Fibroblast of lung (primary cell): ENCODE measurements around the gene MGAT5. TPM values are rescaled to one million over a fixed set of nuclear protein-coding genes. Genes with fewer than 3 reads are reported as not detected.

Experiments used
- DNase-seq, 2 donors: peaks; one replicate each; pipeline versions ENCODE4 v3.0.0 to v3.0.0-alpha.2; 2010; ENCODE audit warnings: low read depth in 2 of 2
- H2AFZ ChIP-seq: 2 replicates; pipeline ENCODE4 v1.5.1; 2012; ENCODE audit warnings: low read length, control low read depth, inconsistent platforms
- H3K27ac ChIP-seq: 2 replicates; pipeline ENCODE4 v1.5.1; 2011; ENCODE audit warnings: low read length, control low read depth; ENCODE audit not compliant: insufficient read depth
- H3K27me3 ChIP-seq: 2 replicates; pipeline ENCODE4 v1.5.1; 2011; ENCODE audit warnings: mild to moderate bottlenecking, low read length; ENCODE audit not compliant: control insufficient read depth, insufficient read depth
- H3K36me3 ChIP-seq: 2 replicates; pipeline ENCODE4 v1.5.1; 2011; ENCODE audit warnings: low read length; ENCODE audit not compliant: control insufficient read depth, insufficient read depth
- H3K4me1 ChIP-seq: 2 replicates; pipeline ENCODE4 v1.5.1; 2011; ENCODE audit warnings: low read length; ENCODE audit not compliant: control insufficient read depth, insufficient read depth; ENCODE audit errors: extremely low read depth
- H3K4me2 ChIP-seq: 2 replicates; pipeline ENCODE4 v1.5.1; 2011; ENCODE audit warnings: low read length, control low read depth; ENCODE audit not compliant: insufficient read depth; ENCODE audit errors: extremely low read depth
- H3K4me3 ChIP-seq, 4 experiments: fragments of 200-600 bp in 1 of 4; sonication (generic) in 1 of 4; replicated peaks in 1 of 4; 2 replicates each; pipeline ENCODE4 v1.5.1; 2011 to 2016; ENCODE audit warnings: low read length in 4 of 4, low read depth in 3 of 4, mild to moderate bottlenecking in 3 of 4, control low read depth in 2 of 4, inconsistent platforms in 1 of 4, mixed read lengths in 1 of 4; ENCODE audit not compliant: insufficient read depth in 1 of 4; ENCODE audit errors: control extremely low read depth in 1 of 4
- H3K79me2 ChIP-seq: 2 replicates; pipeline ENCODE4 v1.5.1; 2012; ENCODE audit warnings: mild to moderate bottlenecking, low read length, inconsistent platforms; ENCODE audit not compliant: control insufficient read depth, insufficient read depth
- H3K9ac ChIP-seq: 2 replicates; pipeline ENCODE4 v1.5.1; 2011; ENCODE audit warnings: mild to moderate bottlenecking, low read length, control low read depth; ENCODE audit not compliant: insufficient read depth
- H3K9me3 ChIP-seq: 2 replicates; pipeline ENCODE4 v1.5.1; 2012; ENCODE audit warnings: low read depth, low read length; ENCODE audit not compliant: control insufficient read depth, insufficient read depth
- H4K20me1 ChIP-seq: 2 replicates; pipeline ENCODE4 v1.5.1; 2011; ENCODE audit warnings: low read length; ENCODE audit not compliant: control insufficient read depth, insufficient read depth; ENCODE audit errors: extremely low read depth
- CTCF ChIP-seq, 2 donors: IDR thresholded peaks in 1 of 2; conservative IDR thresholded peaks in 1 of 2; 1 replicate in 1 of 2; 2 replicates in 1 of 2; pipeline ENCODE4 v1.5.1; 2011 to 2012; ENCODE audit warnings: low read length in 2 of 2, control low read depth in 1 of 2, inconsistent platforms in 1 of 2, low read depth in 1 of 2, mild to moderate bottlenecking in 1 of 2
- EZH2 ChIP-seq: IDR thresholded peaks from 2 replicates; pipeline ENCODE4 v1.5.1; 2012; ENCODE audit warnings: low read length, control low read depth, mild to moderate bottlenecking; ENCODE audit errors: missing control alignments
- polyA plus RNA-seq, 2 donors: library from polyadenylated mRNA; depleted of rRNA in 1 of 2; stranded (reverse) in 1 of 2; unstranded in 1 of 2; fragments of >200 nt; gene quantifications; 2 replicates each; pipeline ENCODE4 v1.2.1, GENCODE V29; 2011 to 2012; ENCODE audit warnings: missing spikeins in 1 of 2
- total RNA-seq: library from RNA; depleted of rRNA; stranded (reverse); fragments of >200 nt; gene quantifications from 2 replicates; pipeline ENCODE4 v1.2.1, GENCODE V29; 2014

Gene MGAT5
- total and polyA plus RNA-seq, 2 donors (not counting 1 experiment from before 2014, with no cell fraction given) = 270 to 301 TPM

GRCh38 chr2:134479696-134480330, 225.9 kb downstream of the MGAT5 start:
- no peak overlapping the region for H3K4me2 ChIP-seq
- no peaks in the 10 kb centered on the region for H4K20me1 ChIP-seq
- H3K4me1 ChIP-seq = no peaks in the 10 kb centered on the region
- H3K27me3 ChIP-seq = peaks cover 2% of the 10 kb centered on the region
- no peaks in the 10 kb centered on the region for H3K9me3 ChIP-seq
- no peak overlapping the region for H3K27ac ChIP-seq
- H3K4me3 ChIP-seq = no peak overlapping the region
- TF ChIP-seq EZH2 (no peak), CTCF (conservative IDR thresholded peaks at IDR 0.05 in 1 of 2, IDR thresholded peaks at IDR 0.05 in 1 of 2; ENCODE audit: low read depth in 1 of 2, low read length in 2 of 2) (no peak)
- H2AFZ ChIP-seq = no peak overlapping the region
- no peaks in the 10 kb centered on the region for H3K79me2 ChIP-seq
- DNase-seq = no peak
- no peak overlapping the region for H3K9ac ChIP-seq
- H3K36me3 ChIP-seq = no peaks in the 10 kb centered on the region

- no peak for TF ChIP-seq EZH2
- no peak for DNase-seq
- no peaks in the 10 kb centered on the region for H3K36me3 ChIP-seq
- no peak overlapping the region for H3K4me3 ChIP-seq
- H3K4me1 ChIP-seq = no peaks in the 10 kb centered on the region
- H3K79me2 ChIP-seq = no peaks in the 10 kb centered on the region
- H3K27ac ChIP-seq = no peak overlapping the region
- H4K20me1 ChIP-seq = no peaks in the 10 kb centered on the region
- H3K9me3 ChIP-seq = no peaks in the 10 kb centered on the region
- H3K27me3 ChIP-seq = peaks cover 2% of the 10 kb centered on the region
- H3K4me2 ChIP-seq = no peak overlapping the region
- H3K9ac ChIP-seq = no peak overlapping the region
- H2AFZ ChIP-seq = no peak overlapping the region
Measured at GRCh38 chr2:134482131-134482723, 228.4 kb downstream of the MGAT5 start.

- Histone ChIP-seq H3K27me3 (peaks cover 2% of the 10 kb centered on the region), H4K20me1 (no peaks in the 10 kb centered on the region), H3K4me1 (no peaks in the 10 kb centered on the region), H3K79me2 (no peaks in the 10 kb centered on the region), H3K9ac (no peak overlapping the region), H3K36me3 (no peaks in the 10 kb centered on the region), H2AFZ (no peak overlapping the region), H3K9me3 (no peaks in the 10 kb centered on the region), H3K4me3 (no peak overlapping the region), H3K27ac (no peak overlapping the region), H3K4me2 (no peak overlapping the region)
- no peak for DNase-seq
- no peak for TF ChIP-seq EZH2
- no peak for TF ChIP-seq CTCF (conservative IDR thresholded peaks at IDR 0.05 in 1 of 2, IDR thresholded peaks at IDR 0.05 in 1 of 2; ENCODE audit: low read depth in 1 of 2, low read length in 2 of 2)
Measured at GRCh38 chr2:134482766-134483340, 229.0 kb downstream of the MGAT5 start.
